IPS DF 6.9 (cell line): Measurements from ENCODE around the gene SLC15A4.
"Not testable (repeated sequence)": the region's sequence is repeated elsewhere in the genome, so short reads cannot be mapped to it uniquely, and the experiment has no call there.

Experiments used
- DNase-seq: peaks from one replicate; pipeline ENCODE4 v3.0.0-alpha.2; 2013; ENCODE audit warnings: low read depth, low spot score
- H3K27ac ChIP-seq: one replicate; pipeline ENCODE4 v1.5.1; 2013; ENCODE audit warnings: low read length, control low read depth
- H3K27me3 ChIP-seq: 2 replicates; pipeline ENCODE4 v1.6.1; 2013; ENCODE audit warnings: mild to moderate bottlenecking, low read length; ENCODE audit not compliant: control insufficient read depth, insufficient read depth
- H3K36me3 ChIP-seq: 2 replicates; pipeline ENCODE4 v1.6.1; 2013; ENCODE audit warnings: low read length; ENCODE audit not compliant: control insufficient read depth, insufficient read depth
- H3K4me1 ChIP-seq: 2 replicates; pipeline ENCODE4 v1.6.1; 2013; ENCODE audit warnings: low read length; ENCODE audit not compliant: control insufficient read depth, insufficient read depth
- H3K4me3 ChIP-seq: 2 replicates; pipeline ENCODE4 v1.5.1; 2013; ENCODE audit warnings: mild to moderate bottlenecking, low read length
- H3K9me3 ChIP-seq: 2 replicates; pipeline ENCODE4 v1.6.1; 2013; ENCODE audit warnings: low read length, inconsistent platforms; ENCODE audit not compliant: control insufficient read depth, insufficient read depth
- WGBS: extraction: QIAGEN DNeasy Blood & Tissue Kit; methylation state at CpG from one replicate; pipeline ENCODE4 v1.1.7; 2013; ENCODE audit warnings: mixed read lengths, missing lambda C conversion rate; ENCODE audit not compliant: insufficient read length, insufficient coverage; 5-methylcytosine and 5-hydroxymethylcytosine counted together

SLC15A4 gene

GRCh38 chr12:128813883-128814282 is 9.9 kb downstream of the SLC15A4 start:
- no peaks in the 10 kb centered on the region for H3K27me3 ChIP-seq
- H3K27ac ChIP-seq, result no peak overlapping the region
- H3K36me3 ChIP-seq, result no peaks in the 10 kb centered on the region
- no CpG with 5 or more reads among the region's 10 CpGs for WGBS
- H3K9me3 ChIP-seq, result peaks cover 3% of the 10 kb centered on the region; the same call in 1 of the 2 replicates
- DNase-seq, result no peak
- H3K4me1 ChIP-seq, result no peaks in the 10 kb centered on the region
- no peak overlapping the region for H3K4me3 ChIP-seq

GRCh38 chr12:128813392-128813791 is 10.4 kb downstream of the SLC15A4 start:
- Histone ChIP-seq H3K4me3 (no peak overlapping the region), H3K36me3 (no peaks in the 10 kb centered on the region), H3K4me1 (no peaks in the 10 kb centered on the region), H3K27ac (no peak overlapping the region), H3K9me3 (peaks cover 6% of the 10 kb centered on the region; the same call in 1 of the 2 replicates), H3K27me3 (no peaks in the 10 kb centered on the region)
- no CpG with 5 or more reads among the region's 10 CpGs for WGBS
- DNase-seq, result no peak

- 100% methylated on average over 1 of the region's 9 CpGs for WGBS
- no peak overlapping the region for H3K27ac ChIP-seq
- no peaks in the 10 kb centered on the region for H3K27me3 ChIP-seq
- no peak overlapping the region for H3K4me3 ChIP-seq
- H3K36me3 ChIP-seq, result no peaks in the 10 kb centered on the region
- DNase-seq, result no peak
- no peaks in the 10 kb centered on the region for H3K4me1 ChIP-seq
- H3K9me3 ChIP-seq, result peaks cover 7% of the 10 kb centered on the region
Observed at GRCh38 chr12:128811806-128812205, 12.0 kb downstream of the SLC15A4 start.

GRCh38 chr12:128810182-128811127 is 13.3 kb downstream of the SLC15A4 start:
- no peak for DNase-seq
- H3K27ac ChIP-seq, result no peak overlapping the region
- H3K4me1 ChIP-seq, result no peaks in the 10 kb centered on the region

GRCh38 chr12:128808651-128809050 is 15.1 kb downstream of the SLC15A4 start:
- Histone ChIP-seq H3K4me1 (no peaks in the 10 kb centered on the region), H3K36me3 (no peaks in the 10 kb centered on the region), H3K27me3 (no peaks in the 10 kb centered on the region), H3K9me3 (peaks cover 9% of the 10 kb centered on the region), H3K4me3 (no peak overlapping the region), H3K27ac (no peak overlapping the region)
- no CpG with 5 or more reads among the region's 12 CpGs for WGBS
- no peak for DNase-seq

More at GRCh38 chr12:128810182-128811127, 13.3 kb downstream of the SLC15A4 start:
- H3K27me3 ChIP-seq, result no peaks in the 10 kb centered on the region
- H3K4me3 ChIP-seq, result no peak overlapping the region
- WGBS, result no CpG with 5 or more reads among the region's 14 CpGs
- H3K9me3 ChIP-seq, result peaks cover 7% of the 10 kb centered on the region
- H3K36me3 ChIP-seq, result no peaks in the 10 kb centered on the region

GRCh38 chr12:128807161-128807724 is 16.5 kb downstream of the SLC15A4 start:
- H3K27ac ChIP-seq, result no peak overlapping the region
- DNase-seq, result no peak

GRCh38 chr12:128806573-128806972 is 17.2 kb downstream of the SLC15A4 start:
- Histone ChIP-seq H3K27ac (no peak overlapping the region), H3K9me3 (peaks cover 13% of the 10 kb centered on the region), H3K4me3 (no peak overlapping the region), H3K4me1 (no peaks in the 10 kb centered on the region), H3K27me3 (no peaks in the 10 kb centered on the region), H3K36me3 (no peaks in the 10 kb centered on the region)
- no peak for DNase-seq
- no CpG with 5 or more reads among the region's 9 CpGs for WGBS

More at GRCh38 chr12:128807161-128807724, 16.5 kb downstream of the SLC15A4 start:
- Histone ChIP-seq H3K4me1 (no peaks in the 10 kb centered on the region), H3K9me3 (peaks cover 9% of the 10 kb centered on the region), H3K36me3 (no peaks in the 10 kb centered on the region), H3K27me3 (no peaks in the 10 kb centered on the region), H3K4me3 (no peak overlapping the region)
- WGBS, result no CpG with 5 or more reads among the region's 14 CpGs

GRCh38 chr12:128805406-128805805 is 18.4 kb downstream of the SLC15A4 start:
- not testable (repeated sequence) for H3K4me1 ChIP-seq, H3K27ac ChIP-seq, H3K4me3 ChIP-seq, H3K36me3 ChIP-seq, DNase-seq, H3K27me3 ChIP-seq
- WGBS, result no CpG with 5 or more reads among the region's 5 CpGs
- peaks cover 11% of the 10 kb centered on the region for H3K9me3 ChIP-seq

GRCh38 chr12:128804762-128805161 is 19.0 kb downstream of the SLC15A4 start:
- Histone ChIP-seq H3K4me3 (no peak overlapping the region), H3K9me3 (peaks cover 13% of the 10 kb centered on the region), H3K4me1 (no peaks in the 10 kb centered on the region), H3K27ac (no peak overlapping the region), H3K36me3 (no peaks in the 10 kb centered on the region), H3K27me3 (no peaks in the 10 kb centered on the region)
- no peak for DNase-seq
- WGBS, result no CpG with 5 or more reads among the region's 8 CpGs

- H3K27me3 ChIP-seq, result no peaks in the 10 kb centered on the region
- H3K4me1 ChIP-seq, result no peaks in the 10 kb centered on the region
- WGBS, result no CpG with 5 or more reads among the region's 9 CpGs
- H3K27ac ChIP-seq, result no peak overlapping the region
- no peaks in the 10 kb centered on the region for H3K36me3 ChIP-seq
- peaks cover 13% of the 10 kb centered on the region for H3K9me3 ChIP-seq
- H3K4me3 ChIP-seq, result no peak overlapping the region
- DNase-seq, result no peak
Observed at GRCh38 chr12:128803788-128804187, 20.0 kb downstream of the SLC15A4 start.
